HepG2 (cell line): ENCODE data around the gene OTOP3. TPM values are rescaled to one million over a fixed set of nuclear protein-coding genes. Genes with fewer than 3 reads are reported as not detected.

Experiments used
- ATAC-seq: fragments of 200-7000 bp; cut with Tn5 transposase; 3 replicates; pipeline ENCODE4 v1.9.1; 2020; ENCODE audit warnings: mild to moderate bottlenecking, moderate library complexity
- BruUV-seq: library from RNA; stranded (reverse); fragments of 400-500 nt; replicated peaks from 2 replicates; lab custom pipeline; 2021; lab: Mats Ljungman, UMichigan
- CTCF ChIA-PET: fragments of 300-600 bp; formaldehyde crosslinking; extraction: SDS; loops from one replicate; lab custom pipeline; 2021; ENCODE audit warnings: low total read pairs, inconsistent platforms, low intra/inter-chr PET ratio; lab: Yijun Ruan, JAX
- POLR2A ChIA-PET: fragments of 350-600 bp; sonication (Branson Sonifier 250); formaldehyde crosslinking; loops from one replicate; lab custom pipeline; 2020; ENCODE audit warnings: antibody characterized with exemption, inconsistent platforms; lab: Yijun Ruan, JAX
- DNase-seq: peaks from one replicate; pipeline ENCODE4 v3.0.0-alpha.2; 2015; ENCODE audit warnings: low spot score
- FAIRE-seq: peaks from 3 replicates; lab custom pipeline; 2011; peaks lifted over from hg19 to GRCh38; lab: Jason Lieb, UNC
- H2AFZ ChIP-seq: one replicate; pipeline ENCODE4 v1.6.1; 2011; ENCODE audit warnings: low read length, inconsistent platforms
- H3K27ac ChIP-seq: fragments of 300-600 bp; 3 replicates; pipeline ENCODE4 v1.8.0; 2011; ENCODE audit warnings: mixed run types, mild to moderate bottlenecking, mixed read lengths, low read length, inconsistent platforms; ENCODE audit not compliant: insufficient read depth; ENCODE audit errors: extremely low read length
- H3K27me3 ChIP-seq, 2 experiments: fragments of 200-600 bp in 1 of 2; 2 replicates in 1 of 2; 3 replicates in 1 of 2; pipeline versions ENCODE4 v1.6.0 to v1.8.0; 2011; ENCODE audit warnings: low read length in 2 of 2, mild to moderate bottlenecking in 2 of 2, moderate library complexity in 2 of 2, inconsistent platforms in 1 of 2; ENCODE audit not compliant: insufficient read depth in 2 of 2, control insufficient read depth in 1 of 2
- H3K36me3 ChIP-seq, 2 experiments: fragments of 200-600 bp in 1 of 2; replicated peaks in 1 of 2; 2 replicates in 1 of 2; 3 replicates in 1 of 2; pipeline versions ENCODE4 v1.5.1 to v1.8.0; 2011; ENCODE audit warnings: low read length in 2 of 2, inconsistent platforms in 1 of 2; ENCODE audit not compliant: insufficient read depth in 2 of 2, control insufficient read depth in 1 of 2
- H3K4me1 ChIP-seq: 2 replicates; pipeline ENCODE4 v1.5.1; 2012; ENCODE audit warnings: low read length, inconsistent platforms; ENCODE audit not compliant: insufficient read depth
- H3K4me2 ChIP-seq: 2 replicates; pipeline ENCODE4 v1.6.0; 2011; ENCODE audit warnings: low read depth, low read length, inconsistent platforms
- H3K4me3 ChIP-seq, 3 experiments: fragments of 200-600 bp in 1 of 3; sonication (generic), shearing (Covaris generic) in 1 of 3; replicated peaks in 1 of 3; 2 replicates each; pipeline ENCODE4 v1.5.1; 2011 to 2016; ENCODE audit warnings: low read length in 3 of 3, inconsistent platforms in 2 of 3, low read depth in 2 of 3, mild to moderate bottlenecking in 2 of 3, control low read depth in 1 of 3, mixed read lengths in 1 of 3; ENCODE audit not compliant: insufficient read depth in 1 of 3
- H3K79me2 ChIP-seq: one replicate; pipeline ENCODE4 v1.6.1; 2011; ENCODE audit warnings: low read length, inconsistent platforms; ENCODE audit not compliant: insufficient read depth
- H3K9ac ChIP-seq: 2 replicates; pipeline ENCODE4 v1.6.0; 2011; ENCODE audit warnings: mild to moderate bottlenecking, low read depth, low read length, inconsistent platforms; ENCODE audit not compliant: insufficient read depth
- H3K9me3 ChIP-seq: 2 replicates; pipeline ENCODE4 v1.5.1; 2012; ENCODE audit warnings: mild to moderate bottlenecking, low read length
- H4K20me1 ChIP-seq: 2 replicates; pipeline ENCODE4 v1.6.0; 2011; ENCODE audit warnings: inconsistent platforms, mild to moderate bottlenecking, low read length, moderate library complexity; ENCODE audit not compliant: insufficient read depth
- CTCF ChIP-seq: sonication (generic); formaldehyde crosslinking; IDR thresholded peaks from 2 replicates; pipeline ENCODE4 v1.5.0; 2020; ENCODE audit warnings: mild to moderate bottlenecking, missing genetic modification reagents, moderate library complexity
- GTF3A ChIP-seq: sonication (generic); formaldehyde crosslinking; conservative IDR thresholded peaks from 2 replicates; pipeline ENCODE4 v1.4.0; 2020; ENCODE audit warnings: mild to moderate bottlenecking, missing genetic modification reagents
- HOXA5 ChIP-seq: sonication (generic); formaldehyde crosslinking; IDR thresholded peaks from 2 replicates; pipeline ENCODE4 v1.4.0; 2020; ENCODE audit warnings: missing genetic modification reagents
- SP2 ChIP-seq: sonication (generic); formaldehyde crosslinking; IDR thresholded peaks from 2 replicates; pipeline ENCODE4 v1.5.1; 2020; ENCODE audit warnings: mild to moderate bottlenecking, missing genetic modification reagents
- ZFX ChIP-seq: sonication (generic); formaldehyde crosslinking; IDR thresholded peaks from 2 replicates; pipeline ENCODE4 v1.4.0; 2020; ENCODE audit warnings: mild to moderate bottlenecking, low read depth, missing genetic modification reagents, moderate library complexity
- ZGPAT ChIP-seq: IDR thresholded peaks from 2 replicates; pipeline ENCODE4 v1.6.1; 2016; ENCODE audit warnings: mild to moderate bottlenecking
- ZNF292 ChIP-seq: sonication (generic); formaldehyde crosslinking; IDR thresholded peaks from 2 replicates; pipeline ENCODE4 v1.8.1; 2022; ENCODE audit warnings: mild to moderate bottlenecking, low read depth, missing genetic modification reagents, borderline replicate concordance
- ZNF451 ChIP-seq: sonication (generic); formaldehyde crosslinking; IDR thresholded peaks from 2 replicates; pipeline ENCODE4 v1.5.0; 2020; ENCODE audit warnings: mild to moderate bottlenecking, missing genetic modification reagents
- ZNF704 ChIP-seq: sonication (generic); formaldehyde crosslinking; IDR thresholded peaks from 2 replicates; pipeline ENCODE4 v1.8.1; 2023; ENCODE audit warnings: mild to moderate bottlenecking, inconsistent platforms, moderate library complexity, missing genetic modification reagents, borderline replicate concordance
- ZNF781 ChIP-seq: sonication (generic); formaldehyde crosslinking; IDR thresholded peaks from 2 replicates; pipeline ENCODE4 v1.5.1; 2020; ENCODE audit warnings: borderline replicate concordance, mild to moderate bottlenecking, missing genetic modification reagents; ENCODE audit errors: not compliant biosample characterization
- WGBS: methylation state at CpG from one replicate; pipeline ENCODE4 v1.1.6; 2017; ENCODE audit warnings: low lambda C conversion rate; 5-methylcytosine and 5-hydroxymethylcytosine counted together
- in situ Hi-C: cut with HindIII; loops from 2 replicates; pipeline ENCODE4 v1.10.0; 2017; ENCODE audit warnings: low pct_unique_long_range_greater_than_20kb; ENCODE audit not compliant: extremely low pct_ligation_motif_present
- intact Hi-C: fragments of 100-400 bp; cut with micrococcal nuclease; formaldehyde crosslinking; loops from one replicate; pipeline ENCODE4 v1.10.0; 2022; ENCODE audit not compliant: unreplicated experiment
- polyA plus RNA-seq, 8 experiments: library from polyadenylated mRNA; depleted of rRNA in 3 of 8; stranded (reverse) in 7 of 8; unstranded in 1 of 8; fragments of >200 nt; fragmentation: Illumina TruSeq in 4 of 8; extraction: Trizol in 4 of 8; gene quantifications; 2 replicates each; pipeline versions ENCODE4 v1.2.1 to v1.2.3, GENCODE V29; 2011 to 2016; ENCODE audit warnings: low read depth in 4 of 8, missing spikeins in 1 of 8, mixed read lengths in 1 of 8; ENCODE audit not compliant: insufficient read depth in 1 of 8
- total RNA-seq, 5 experiments: library from RNA; depleted of rRNA; stranded (reverse); fragments of >200 nt; fragmentation: Illumina TruSeq; extraction: Trizol; gene quantifications; 2 replicates each; pipeline ENCODE4 v1.2.3, GENCODE V29; 2016; ENCODE audit warnings: low read depth in 1 of 5
- TF ChIP-seq, protein P1 (sequence below): sonication (generic); formaldehyde crosslinking; IDR thresholded peaks from 2 replicates; pipeline ENCODE4 v1.4.0; 2020; ENCODE audit warnings: mild to moderate bottlenecking, missing genetic modification reagents
- TF ChIP-seq, protein P2 (sequence below): sonication (generic); formaldehyde crosslinking; IDR thresholded peaks from 2 replicates; pipeline ENCODE4 v1.5.1; 2020; ENCODE audit warnings: mild to moderate bottlenecking, moderate library complexity, missing genetic modification reagents

Gene OTOP3
- total and polyA plus RNA-seq, 2 of the 13 experiments (the other 11 are each of a cell fraction or from before 2014, with no cell fraction given) = not detected

DNA sequence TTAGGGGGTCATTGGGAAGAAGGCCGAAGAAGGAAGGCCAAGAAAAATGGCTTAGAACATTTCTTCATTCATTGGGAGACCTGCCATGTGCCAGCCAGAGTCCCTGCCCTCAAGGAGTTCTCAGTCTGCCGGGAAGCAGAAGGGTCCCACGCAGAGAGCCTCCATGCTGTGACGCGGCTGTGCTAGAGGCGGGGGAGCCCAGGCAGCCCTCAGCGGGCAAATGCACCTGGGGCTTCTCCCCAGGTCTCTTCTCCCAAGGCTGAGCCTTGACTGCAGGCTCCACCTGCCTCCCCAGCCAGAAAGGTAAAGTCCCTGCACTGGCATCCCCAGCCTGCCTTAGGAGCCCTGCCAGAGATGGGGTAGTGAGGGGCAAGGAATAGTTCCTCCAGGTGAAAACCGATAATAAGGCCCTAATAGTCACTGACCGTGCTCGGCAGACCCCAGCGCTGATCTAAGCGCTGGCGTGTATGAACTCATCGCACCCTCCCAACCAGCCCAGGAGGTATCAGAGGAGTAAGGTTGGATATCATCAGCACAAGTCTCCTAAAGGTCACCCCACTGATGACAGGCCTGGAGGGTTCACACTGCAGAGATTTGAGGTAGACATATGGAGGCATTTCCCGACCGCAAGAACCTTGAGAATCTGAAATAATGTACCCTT, 45.8 kb downstream of the OTOP3 start:
- DNase-seq (no peak), FAIRE-seq (no peak), ATAC-seq (peak; percentile 5)
- no peaks in the 10 kb centered on the region for H4K20me1 ChIP-seq
- H2AFZ ChIP-seq = no peak overlapping the region
- peak overlapping the region; percentile 72 to 88 (median 76) for H3K4me3 ChIP-seq
- intact Hi-C loops = no loop called here
- H3K36me3 ChIP-seq = no peaks in the 10 kb centered on the region
- peak overlapping the region; percentile 94 for H3K4me2 ChIP-seq
- WGBS = 86% methylated on average over 14 of the region's 16 CpGs
- CTCF ChIA-PET = no interaction called here
- H3K27ac ChIP-seq = peak overlapping the region; percentile 14
- no peaks in the 10 kb centered on the region for H3K79me2 ChIP-seq
- no peaks in the 10 kb centered on the region for H3K9me3 ChIP-seq
- in situ Hi-C loops = no loop called here
- peaks cover 0 to 18% of the 10 kb centered on the region in 2 experiments; a peak in 3 of 5 replicates for H3K27me3 ChIP-seq
- peak overlapping the region; percentile 68 for H3K9ac ChIP-seq
- TSS peak; percentile 98 for BruUV-seq
- H3K4me1 ChIP-seq = peaks cover 25% of the 10 kb centered on the region
- POLR2A ChIA-PET = interaction anchor here (3.0 kb wide), 1 partner anchor 9 kb away, joined by 32 read pairs; the partner anchor contains the start of gene HID1
- TF ChIP-seq CTCF (CRISPR knock-in tag) = no peak
- TF ChIP-seq ZNF704 (CRISPR knock-in tag) = no peak
- TF ChIP-seq GTF3A (CRISPR knock-in tag) = 0 out of 2 replicates have a peak, but pooled peaks have one; percentile 18
- peak; percentile 16 for TF ChIP-seq ZNF781 (CRISPR knock-in tag)
- TF ChIP-seq, protein P1, sequence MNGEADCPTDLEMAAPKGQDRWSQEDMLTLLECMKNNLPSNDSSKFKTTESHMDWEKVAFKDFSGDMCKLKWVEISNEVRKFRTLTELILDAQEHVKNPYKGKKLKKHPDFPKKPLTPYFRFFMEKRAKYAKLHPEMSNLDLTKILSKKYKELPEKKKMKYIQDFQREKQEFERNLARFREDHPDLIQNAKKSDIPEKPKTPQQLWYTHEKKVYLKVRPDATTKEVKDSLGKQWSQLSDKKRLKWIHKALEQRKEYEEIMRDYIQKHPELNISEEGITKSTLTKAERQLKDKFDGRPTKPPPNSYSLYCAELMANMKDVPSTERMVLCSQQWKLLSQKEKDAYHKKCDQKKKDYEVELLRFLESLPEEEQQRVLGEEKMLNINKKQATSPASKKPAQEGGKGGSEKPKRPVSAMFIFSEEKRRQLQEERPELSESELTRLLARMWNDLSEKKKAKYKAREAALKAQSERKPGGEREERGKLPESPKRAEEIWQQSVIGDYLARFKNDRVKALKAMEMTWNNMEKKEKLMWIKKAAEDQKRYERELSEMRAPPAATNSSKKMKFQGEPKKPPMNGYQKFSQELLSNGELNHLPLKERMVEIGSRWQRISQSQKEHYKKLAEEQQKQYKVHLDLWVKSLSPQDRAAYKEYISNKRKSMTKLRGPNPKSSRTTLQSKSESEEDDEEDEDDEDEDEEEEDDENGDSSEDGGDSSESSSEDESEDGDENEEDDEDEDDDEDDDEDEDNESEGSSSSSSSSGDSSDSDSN (CRISPR knock-in tag) = no peak
- no peak for TF ChIP-seq ZNF451
- TF ChIP-seq, protein P2, sequence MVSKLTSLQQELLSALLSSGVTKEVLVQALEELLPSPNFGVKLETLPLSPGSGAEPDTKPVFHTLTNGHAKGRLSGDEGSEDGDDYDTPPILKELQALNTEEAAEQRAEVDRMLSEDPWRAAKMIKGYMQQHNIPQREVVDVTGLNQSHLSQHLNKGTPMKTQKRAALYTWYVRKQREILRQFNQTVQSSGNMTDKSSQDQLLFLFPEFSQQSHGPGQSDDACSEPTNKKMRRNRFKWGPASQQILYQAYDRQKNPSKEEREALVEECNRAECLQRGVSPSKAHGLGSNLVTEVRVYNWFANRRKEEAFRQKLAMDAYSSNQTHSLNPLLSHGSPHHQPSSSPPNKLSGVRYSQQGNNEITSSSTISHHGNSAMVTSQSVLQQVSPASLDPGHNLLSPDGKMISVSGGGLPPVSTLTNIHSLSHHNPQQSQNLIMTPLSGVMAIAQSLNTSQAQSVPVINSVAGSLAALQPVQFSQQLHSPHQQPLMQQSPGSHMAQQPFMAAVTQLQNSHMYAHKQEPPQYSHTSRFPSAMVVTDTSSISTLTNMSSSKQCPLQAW (CRISPR knock-in tag) = peak; percentile 48; the same call in 1 of the 2 replicates
- TF ChIP-seq SP2 (CRISPR knock-in tag) = no peak
- TF ChIP-seq ZFX (CRISPR knock-in tag) = no peak
- no peak for TF ChIP-seq ZGPAT (CRISPR knock-in tag)
- TF ChIP-seq ZNF292 = 0 out of 2 replicates have a peak, but pooled peaks have one; percentile 3
- TF ChIP-seq HOXA5 (CRISPR knock-in tag) = no peak
